GM12865 (cell line): ENCODE data around the gene ZNF747.
"Not testable (repeated sequence)": the region's sequence is repeated elsewhere in the genome, so short reads cannot be mapped to it uniquely, and the experiment has no call there.

Source experiments
- DNase-seq: peaks from one replicate; pipeline ENCODE4 v3.0.0; 2010; ENCODE audit warnings: low read depth
- H3K4me3 ChIP-seq: 2 replicates; pipeline ENCODE4 v1.5.1; 2011; ENCODE audit warnings: mild to moderate bottlenecking, low read depth, low read length, control low read depth
- CTCF ChIP-seq: IDR thresholded peaks from 2 replicates; pipeline ENCODE4 v1.5.1; 2011; ENCODE audit warnings: low read length, control low read depth, low read depth, inconsistent platforms; ENCODE audit not compliant: insufficient read depth; ENCODE audit errors: missing control alignments

Gene ZNF747

GRCh38 chr16:30526137-30526822, 8.4 kb downstream of the ZNF747 start, which contains the start of gene ZNF768:
ZNF768 (minus strand) TSS chr16:30526566; CDS start chr16:30526413, 153 bp downstream.
- peak; percentile 29 for DNase-seq
- peak within 1 kb of the TSS; percentile 78 for H3K4me3 ChIP-seq
- no peak for TF ChIP-seq CTCF

- DNase-seq = no peak
- no peak for TF ChIP-seq CTCF
- H3K4me3 ChIP-seq = peak overlapping the region; percentile 57
These were observed 8.9 kb downstream of the ZNF747 start for GRCh38 chr16:30525844-30526136.

DNA sequence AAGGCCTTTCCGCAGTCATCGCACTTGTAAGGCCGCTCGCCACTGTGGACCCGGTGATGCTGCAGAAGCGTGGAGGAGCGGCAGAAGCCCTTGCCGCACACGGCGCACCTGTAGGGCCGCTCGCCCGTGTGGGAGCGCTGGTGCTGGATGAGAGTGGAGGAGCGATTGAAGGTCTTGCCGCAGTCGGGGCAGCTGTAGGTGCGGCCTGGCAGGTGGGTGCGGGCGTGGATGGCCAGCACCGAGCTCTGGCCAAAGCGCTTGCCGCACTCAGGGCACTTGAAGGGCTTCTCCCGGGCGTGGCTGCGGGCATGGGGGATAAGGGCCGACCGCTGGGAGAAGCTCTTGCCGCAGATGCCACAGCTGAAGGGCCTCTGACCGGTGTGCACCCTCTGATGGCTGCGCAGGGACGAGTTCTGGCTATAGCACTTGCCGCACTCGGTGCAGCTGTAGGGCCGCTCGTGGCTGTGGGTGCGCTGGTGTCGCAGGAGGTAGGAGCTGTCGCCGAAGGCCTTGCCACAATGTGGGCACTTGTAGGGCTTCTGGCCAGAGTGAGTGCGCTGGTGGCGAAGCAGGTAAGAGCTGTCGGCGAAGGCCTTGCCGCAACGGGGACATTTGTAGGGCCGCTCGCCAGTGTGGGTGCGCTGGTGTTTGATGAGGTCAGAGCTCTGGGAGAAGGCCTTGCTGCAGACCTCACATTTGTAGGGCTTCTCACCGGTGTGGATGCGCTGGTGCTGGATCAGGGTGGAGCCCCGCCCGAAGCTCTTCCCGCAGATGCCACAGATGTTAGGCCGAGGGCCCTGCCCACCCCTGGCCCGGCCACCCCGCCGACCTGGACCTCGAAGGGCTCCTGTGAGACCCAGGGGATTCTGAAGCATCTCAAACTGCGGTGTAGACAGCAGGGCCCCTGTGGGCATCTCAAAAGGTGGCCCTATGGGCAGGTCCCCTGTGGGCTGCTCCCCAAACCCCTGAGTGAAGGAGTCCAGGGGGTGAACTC, 9.8 kb downstream of the ZNF747 start:
- DNase-seq = no peak
- no peak overlapping the region for H3K4me3 ChIP-seq
- TF ChIP-seq CTCF = no peak

DNA sequence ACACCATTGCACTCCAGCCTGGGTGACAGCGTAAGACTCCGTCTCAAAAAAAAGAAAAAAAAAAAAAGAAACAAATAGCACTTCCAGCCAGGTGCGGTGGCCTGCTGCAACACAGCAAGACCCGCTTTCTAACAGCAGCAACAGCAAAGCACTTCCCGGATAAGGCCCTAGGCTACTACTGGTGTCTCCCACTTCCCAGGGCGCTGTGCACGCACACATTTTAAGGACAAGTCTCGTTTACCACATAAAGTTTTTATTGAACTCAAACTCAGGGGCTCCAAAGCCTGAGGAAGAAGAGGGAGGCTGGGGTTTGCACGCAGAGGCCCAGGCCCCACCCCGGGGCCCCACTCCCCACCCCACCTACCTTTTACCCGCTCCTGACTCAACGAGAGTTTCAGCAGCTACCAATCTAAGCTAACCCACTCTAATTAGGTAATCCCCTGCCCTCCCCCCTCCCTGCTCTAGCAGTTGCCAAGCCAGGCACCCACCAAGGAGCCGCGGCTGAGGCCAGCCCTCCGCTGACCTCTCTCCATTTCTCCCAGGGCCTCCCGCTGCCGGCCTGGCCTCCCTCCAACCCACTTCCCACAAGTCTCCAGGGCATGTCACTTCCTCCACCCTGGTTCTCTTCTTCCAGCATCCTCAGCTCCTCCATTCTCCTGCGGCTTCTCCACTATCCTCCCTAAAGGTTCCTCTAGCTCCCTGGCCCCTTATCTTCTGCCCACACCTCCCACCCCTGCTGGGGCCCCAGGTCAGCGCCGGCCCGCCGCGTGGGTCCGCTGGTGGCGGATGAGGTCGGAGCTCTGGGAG, 10.7 kb downstream of the ZNF747 start:
- H3K4me3 ChIP-seq = no peak overlapping the region
- TF ChIP-seq CTCF = no peak

GRCh38 chr16:30522702-30523463, 11.8 kb downstream of the ZNF747 start:
- H3K4me3 ChIP-seq, DNase-seq: not testable (repeated sequence)

More for the DNA sequence above, 10.7 kb downstream of the ZNF747 start:
- DNase-seq = no peak

DNA sequence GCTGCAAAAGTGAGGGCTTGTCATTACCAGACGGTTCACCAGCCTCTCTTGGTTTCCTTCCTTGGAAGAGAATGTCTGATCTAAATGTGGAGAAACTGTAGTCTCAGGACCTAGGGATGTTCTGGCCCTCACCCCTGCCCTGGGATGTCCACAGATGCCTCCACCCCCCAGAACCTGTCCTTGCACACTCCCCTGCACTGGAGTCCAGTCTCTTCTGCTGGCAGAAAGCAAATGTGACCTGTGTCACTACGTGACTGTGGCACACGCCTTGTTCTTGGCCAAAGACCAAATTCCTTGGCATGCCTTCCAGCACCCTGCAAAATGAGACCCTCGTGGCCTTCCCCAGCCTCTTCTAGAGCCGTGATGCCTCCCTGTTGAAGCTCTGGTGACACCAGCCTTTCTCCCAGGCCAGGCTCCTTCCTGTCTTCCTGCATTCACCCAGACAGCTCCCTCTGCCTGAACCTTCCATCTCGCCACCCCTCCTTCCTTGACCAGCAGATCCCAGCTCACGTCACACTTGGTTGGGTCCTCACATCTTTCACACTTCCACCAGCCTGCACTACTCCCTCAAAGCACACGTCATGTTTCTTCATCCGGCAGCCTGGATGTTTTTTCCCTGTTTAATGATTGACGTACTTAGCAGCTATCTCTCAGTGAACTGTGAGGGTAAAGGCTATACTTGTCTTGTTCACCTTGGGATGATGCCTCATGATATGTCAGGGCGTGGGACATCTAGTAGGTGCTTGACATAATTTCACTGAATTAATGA, 12.6 kb downstream of the ZNF747 start:
- TF ChIP-seq CTCF = no peak
- DNase-seq = no peak
- H3K4me3 ChIP-seq = no peak overlapping the region
